ENCODE results near the gene CHRD.
A peak's percentile ranks its signal among the peaks of the same experiment; 100 is the strongest.

Gene CHRD

GRCh38 chr3:184373422-184373821 is 6.4 kb upstream of the CHRD start:
- in situ Hi-C loops (cut with HindIII; ENCODE audit: low pct_unique_long_range_greater_than_20kb, low sequenced_read_pairs) = no loop called here
- TF ChIP-seq JUND (IDR thresholded peaks at IDR 0.05; ENCODE audit: low read depth) = no peak
- DNase-seq (ENCODE audit: low read depth in 1 of 2, low spot score in 1 of 2) = no peak

GRCh38 chr3:184375747-184376461 is 4.0 kb upstream of the CHRD start:
- no peak for DNase-seq (ENCODE audit: low read depth in 1 of 2, low spot score in 1 of 2)
- in situ Hi-C loops (cut with HindIII; ENCODE audit: low pct_unique_long_range_greater_than_20kb, low sequenced_read_pairs) = no loop called here
- TF ChIP-seq JUND (IDR thresholded peaks at IDR 0.05; ENCODE audit: low read depth) = no peak

GRCh38 chr3:184377374-184377773 is 2.5 kb upstream of the CHRD start:
- in situ Hi-C loops (cut with HindIII; ENCODE audit: low pct_unique_long_range_greater_than_20kb, low sequenced_read_pairs) = no loop called here
- no peak for TF ChIP-seq JUND (IDR thresholded peaks at IDR 0.05; ENCODE audit: low read depth)
- DNase-seq (ENCODE audit: low read depth in 1 of 2, low spot score in 1 of 2) = no peak

- no peak for TF ChIP-seq JUND (IDR thresholded peaks at IDR 0.05; ENCODE audit: low read depth)
- in situ Hi-C loops (cut with HindIII; ENCODE audit: low pct_unique_long_range_greater_than_20kb, low sequenced_read_pairs) = no loop called here
- peak in 1 of 2 experiments; percentile 39 for DNase-seq (ENCODE audit: low read depth in 1 of 2, low spot score in 1 of 2)
Measured at GRCh38 chr3:184377882-184378445, 1.9 kb upstream of the CHRD start, which contains the start of gene THPO. Gene THPO (minus strand): TSS chr3:184378207. CDS start chr3:184376259, 1,948 bp downstream.

GRCh38 chr3:184378651-184379357 is 1.1 kb upstream of the CHRD start:
- no peak for TF ChIP-seq JUND (IDR thresholded peaks at IDR 0.05; ENCODE audit: low read depth)
- in situ Hi-C loops (cut with HindIII; ENCODE audit: low pct_unique_long_range_greater_than_20kb, low sequenced_read_pairs) = no loop called here
- peak in 1 of 2 experiments; percentile 57 for DNase-seq (ENCODE audit: low read depth in 1 of 2, low spot score in 1 of 2)

GRCh38 chr3:184380185-184380626 is 352 bp downstream of the CHRD start:
- in situ Hi-C loops (cut with HindIII; ENCODE audit: low pct_unique_long_range_greater_than_20kb, low sequenced_read_pairs) = no loop called here

GRCh38 chr3:184380627-184381260 is 890 bp downstream of the CHRD start:
- no peak for DNase-seq (ENCODE audit: low read depth in 1 of 2, low spot score in 1 of 2)
- in situ Hi-C loops (cut with HindIII; ENCODE audit: low pct_unique_long_range_greater_than_20kb, low sequenced_read_pairs) = no loop called here
- TF ChIP-seq JUND (IDR thresholded peaks at IDR 0.05; ENCODE audit: low read depth) = no peak

More at GRCh38 chr3:184380185-184380626, 352 bp downstream of the CHRD start:
- no peak for TF ChIP-seq JUND (IDR thresholded peaks at IDR 0.05; ENCODE audit: low read depth)
- peak; percentile 74 to 98 for DNase-seq (ENCODE audit: low read depth in 1 of 2, low spot score in 1 of 2)

GRCh38 chr3:184381261-184382224 is 1.7 kb downstream of the CHRD start:
- no peak for TF ChIP-seq JUND (IDR thresholded peaks at IDR 0.05; ENCODE audit: low read depth)
- DNase-seq (ENCODE audit: low read depth in 1 of 2, low spot score in 1 of 2) = no peak
- in situ Hi-C loops (cut with HindIII; ENCODE audit: low pct_unique_long_range_greater_than_20kb, low sequenced_read_pairs) = no loop called here

GRCh38 chr3:184382326-184383032 is 2.6 kb downstream of the CHRD start:
- in situ Hi-C loops (cut with HindIII; ENCODE audit: low pct_unique_long_range_greater_than_20kb, low sequenced_read_pairs) = no loop called here
- no peak for DNase-seq (ENCODE audit: low read depth in 1 of 2, low spot score in 1 of 2)
- no peak for TF ChIP-seq JUND (IDR thresholded peaks at IDR 0.05; ENCODE audit: low read depth)

GRCh38 chr3:184383033-184383740 is 3.3 kb downstream of the CHRD start:
- DNase-seq (ENCODE audit: low read depth in 1 of 2, low spot score in 1 of 2) = no peak
- in situ Hi-C loops (cut with HindIII; ENCODE audit: low pct_unique_long_range_greater_than_20kb, low sequenced_read_pairs) = no loop called here
- no peak for TF ChIP-seq JUND (IDR thresholded peaks at IDR 0.05; ENCODE audit: low read depth)

GRCh38 chr3:184384342-184384741 is 4.5 kb downstream of the CHRD start:
- no peak for TF ChIP-seq JUND (IDR thresholded peaks at IDR 0.05; ENCODE audit: low read depth)
- in situ Hi-C loops (cut with HindIII; ENCODE audit: low pct_unique_long_range_greater_than_20kb, low sequenced_read_pairs) = no loop called here
- DNase-seq (ENCODE audit: low read depth in 1 of 2, low spot score in 1 of 2) = no peak

All from T47D (cell line).